PC-9 (cell line): Measurements from ENCODE around the gene KRT35. TPM values are rescaled to one million over a fixed set of nuclear protein-coding genes. Genes with fewer than 3 reads are reported as not detected.
A peak's percentile ranks its signal among the peaks of the same experiment; 100 is the strongest.

Experiments used
- BruUV-seq: library from RNA; stranded (reverse); fragments of 400-500 nt; replicated peaks from 2 replicates; lab custom pipeline; 2021; lab: Mats Ljungman, UMichigan
- CTCF ChIA-PET: fragments of 300-600 bp; sonication (Branson Sonifier 250); formaldehyde crosslinking; loops from one replicate; lab custom pipeline; 2022; ENCODE audit warnings: antibody characterized with exemption; lab: Charles Lee
- POLR2A ChIA-PET: fragments of 300-600 bp; sonication (Branson Sonifier 250); formaldehyde crosslinking; loops from one replicate; lab custom pipeline; 2022; ENCODE audit warnings: antibody characterized with exemption; ENCODE audit not compliant: unreplicated experiment; lab: Charles Lee
- DNase-seq, 2 experiments: peaks; one replicate each; pipeline versions ENCODE4 v3.0.0 to v3.0.0-alpha.2; 2015 to 2022; ENCODE audit warnings: mixed read lengths in 1 of 2
- H2AFZ ChIP-seq: fragments of 200-600 bp; sonication (generic); 2 replicates; pipeline ENCODE4 v1.8.1; 2017; ENCODE audit warnings: antibody characterized with exemption
- H3F3A ChIP-seq: fragments of 200-600 bp; sonication (generic); 2 replicates; pipeline ENCODE4 v1.8.1; 2017; ENCODE audit warnings: antibody characterized with exemption, mild to moderate bottlenecking, low read depth; ENCODE audit not compliant: insufficient read depth
- H3K27ac ChIP-seq: fragments of 200-600 bp; sonication (generic); 2 replicates; pipeline ENCODE4 v1.6.1; 2016; ENCODE audit warnings: mixed run types
- H3K27me3 ChIP-seq: fragments of 200-600 bp; sonication (generic); 2 replicates; pipeline ENCODE4 v1.6.1; 2016; ENCODE audit warnings: low read depth, mixed run types; ENCODE audit not compliant: insufficient read depth
- H3K36me3 ChIP-seq: fragments of 200-600 bp; sonication (generic); 2 replicates; pipeline ENCODE4 v1.6.1; 2016; ENCODE audit warnings: low read depth, mixed run types
- H3K4me1 ChIP-seq: fragments of 200-600 bp; sonication (generic); replicated peaks from 2 replicates; pipeline ENCODE4 v1.6.1; 2016; ENCODE audit warnings: mixed run types; ENCODE audit not compliant: insufficient read depth
- H3K4me2 ChIP-seq: fragments of 200-600 bp; sonication (generic); 2 replicates; pipeline ENCODE4 v1.6.1; 2017; ENCODE audit warnings: mixed run types
- H3K4me3 ChIP-seq: fragments of 200-600 bp; sonication (generic); 2 replicates; pipeline ENCODE4 v1.6.1; 2016; ENCODE audit warnings: mixed run types
- H3K79me2 ChIP-seq: fragments of 200-600 bp; sonication (generic); 2 replicates; pipeline ENCODE4 v1.6.1; 2017; ENCODE audit warnings: low read depth, mixed run types
- H3K9me2 ChIP-seq: fragments of 200-600 bp; sonication (generic); 2 replicates; pipeline ENCODE4 v1.8.1; 2017; ENCODE audit warnings: mild to moderate bottlenecking; ENCODE audit not compliant: insufficient read depth
- H3K9me3 ChIP-seq: fragments of 200-600 bp; sonication (generic); 2 replicates; pipeline ENCODE4 v1.8.1; 2016; ENCODE audit warnings: low read depth; ENCODE audit not compliant: insufficient read depth
- H4K20me1 ChIP-seq: fragments of 200-600 bp; sonication (generic); 2 replicates; pipeline ENCODE4 v1.8.1; 2017; ENCODE audit not compliant: insufficient read depth
- EZH2 ChIP-seq: fragments of 200-600 bp; sonication (generic); IDR thresholded peaks from 2 replicates; pipeline ENCODE4 v1.8.0; 2017; ENCODE audit warnings: antibody characterized with exemption, low read depth
- intact Hi-C: fragments of 100-400 bp; cut with micrococcal nuclease; formaldehyde crosslinking; loops from one replicate; pipeline ENCODE4 v1.10.0; 2022; ENCODE audit not compliant: unreplicated experiment
- total RNA-seq: library from RNA; stranded (reverse); gene quantifications from 2 replicates; pipeline ENCODE4 v1.2.3, GENCODE V29; 2021
- TF ChIP-seq, protein P1 (sequence below): fragments of 200-600 bp; sonication (generic); conservative IDR thresholded peaks from 2 replicates; pipeline ENCODE4 v1.6.1; 2017; ENCODE audit warnings: mixed run types, antibody characterized with exemption, mild to moderate bottlenecking, moderate library complexity

Gene KRT35
- total RNA-seq, 1 experiment from 2014 or later: not detected

DNA sequence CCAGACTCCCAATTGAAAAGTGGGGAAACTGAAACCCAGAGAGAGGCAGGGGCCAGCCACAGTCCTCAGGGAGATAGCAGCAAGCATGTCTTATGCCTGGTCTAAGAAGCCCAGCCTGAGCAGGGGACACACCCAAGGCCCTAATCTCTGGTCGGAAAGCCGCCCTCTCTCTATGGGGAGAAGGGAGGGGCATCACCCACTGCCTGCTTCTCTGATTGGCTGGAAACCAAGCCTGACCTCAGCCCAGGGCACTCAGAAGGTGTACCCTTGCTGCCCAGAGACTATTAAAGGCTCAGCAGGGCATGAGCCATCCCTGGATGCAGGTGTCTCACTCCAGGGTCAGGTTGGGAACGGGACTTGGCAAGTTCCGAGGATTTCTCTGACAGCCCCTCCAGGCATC lies 30.2 kb upstream of the KRT35 start:
- no peak for TF ChIP-seq EZH2
- TF ChIP-seq, protein P1, sequence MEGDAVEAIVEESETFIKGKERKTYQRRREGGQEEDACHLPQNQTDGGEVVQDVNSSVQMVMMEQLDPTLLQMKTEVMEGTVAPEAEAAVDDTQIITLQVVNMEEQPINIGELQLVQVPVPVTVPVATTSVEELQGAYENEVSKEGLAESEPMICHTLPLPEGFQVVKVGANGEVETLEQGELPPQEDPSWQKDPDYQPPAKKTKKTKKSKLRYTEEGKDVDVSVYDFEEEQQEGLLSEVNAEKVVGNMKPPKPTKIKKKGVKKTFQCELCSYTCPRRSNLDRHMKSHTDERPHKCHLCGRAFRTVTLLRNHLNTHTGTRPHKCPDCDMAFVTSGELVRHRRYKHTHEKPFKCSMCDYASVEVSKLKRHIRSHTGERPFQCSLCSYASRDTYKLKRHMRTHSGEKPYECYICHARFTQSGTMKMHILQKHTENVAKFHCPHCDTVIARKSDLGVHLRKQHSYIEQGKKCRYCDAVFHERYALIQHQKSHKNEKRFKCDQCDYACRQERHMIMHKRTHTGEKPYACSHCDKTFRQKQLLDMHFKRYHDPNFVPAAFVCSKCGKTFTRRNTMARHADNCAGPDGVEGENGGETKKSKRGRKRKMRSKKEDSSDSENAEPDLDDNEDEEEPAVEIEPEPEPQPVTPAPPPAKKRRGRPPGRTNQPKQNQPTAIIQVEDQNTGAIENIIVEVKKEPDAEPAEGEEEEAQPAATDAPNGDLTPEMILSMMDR: no peak
- Histone ChIP-seq H3K4me3 (no peak overlapping the region), H4K20me1 (no peaks in the 10 kb centered on the region), H2AFZ (no peak overlapping the region), H3K27me3 (no peaks in the 10 kb centered on the region), H3K4me1 (peaks cover 53% of the 10 kb centered on the region), H3K79me2 (no peaks in the 10 kb centered on the region; the same call in 1 of the 2 replicates), H3K4me2 (no peak overlapping the region), H3F3A (peaks cover 48% of the 10 kb centered on the region), H3K27ac (no peak overlapping the region), H3K36me3 (no peaks in the 10 kb centered on the region; the same call in 1 of the 2 replicates), H3K9me2 (no peaks in the 10 kb centered on the region), H3K9me3 (no peaks in the 10 kb centered on the region)
- POLR2A ChIA-PET: interaction anchor here (0.7 kb wide), 1 partner anchor 421 kb away, joined by 4 read pairs; no protein-coding TSS in a partner anchor
- CTCF ChIA-PET: no interaction called here
- intact Hi-C loops: no loop called here
- no peak for DNase-seq
- no TSS peak for BruUV-seq

DNA sequence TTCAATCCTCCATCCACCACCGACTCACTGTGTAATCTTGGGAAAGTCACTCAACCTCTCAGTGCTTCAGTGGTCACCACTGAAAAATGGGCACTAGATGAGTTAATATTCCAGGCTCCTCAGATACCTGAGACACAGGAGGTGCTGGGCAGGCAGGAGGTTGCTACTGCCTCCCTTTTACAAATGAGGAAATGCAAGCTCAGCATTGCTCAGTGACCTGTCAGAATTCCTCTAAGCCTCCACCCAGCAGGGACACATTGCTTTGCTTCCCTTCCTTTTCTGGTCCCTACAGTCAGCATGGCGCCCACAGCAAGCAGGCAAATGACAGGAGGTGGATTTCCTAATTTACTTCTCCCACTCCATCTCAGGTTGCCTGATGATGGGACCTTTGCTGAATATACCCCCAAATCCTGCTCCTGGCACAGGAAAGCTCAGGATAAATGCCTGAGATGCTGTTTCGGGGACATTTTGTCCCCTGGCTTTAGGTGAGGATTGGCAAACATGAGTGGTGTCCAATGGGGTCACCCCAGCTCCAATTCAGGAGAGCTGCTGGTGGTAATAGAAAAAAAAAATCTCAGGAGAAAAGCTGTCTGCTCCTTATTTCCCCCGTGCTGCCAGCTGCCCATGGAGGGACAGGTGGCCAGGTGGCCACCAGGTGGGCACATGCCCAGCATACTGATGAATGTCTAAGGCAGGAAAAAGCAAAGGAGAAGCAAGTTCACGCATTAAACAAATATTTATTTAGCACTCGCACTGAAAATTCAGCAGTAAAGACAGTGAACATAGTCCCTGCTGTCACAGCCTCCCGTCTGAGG lies 29.5 kb upstream of the KRT35 start:
- no peaks in the 10 kb centered on the region for H3K9me3 ChIP-seq
- ChIA-PET POLR2A (interaction anchor here (0.7 kb wide), 3 partner anchors 20 to 420 kb away, joined by 3 to 4 read pairs (median 3); no protein-coding TSS in a partner anchor), CTCF (no interaction called here)
- no peak overlapping the region for H3K4me3 ChIP-seq
- H3K4me2 ChIP-seq: peak overlapping the region; percentile 25; the same call in 1 of the 2 replicates
- TF ChIP-seq, protein P1: no peak
- TF ChIP-seq EZH2: no peak
- peaks cover 51% of the 10 kb centered on the region for H3F3A ChIP-seq
- H3K4me1 ChIP-seq: peaks cover 60% of the 10 kb centered on the region
- H2AFZ ChIP-seq: no peak overlapping the region
- H3K27me3 ChIP-seq: no peaks in the 10 kb centered on the region
- no peaks in the 10 kb centered on the region for H4K20me1 ChIP-seq
- no peaks in the 10 kb centered on the region for H3K79me2 ChIP-seq
- intact Hi-C loops: no loop called here
- no TSS peak for BruUV-seq
- no peak overlapping the region for H3K27ac ChIP-seq
- H3K36me3 ChIP-seq: no peaks in the 10 kb centered on the region
- DNase-seq: peak in 1 of 2 experiments; percentile 63
- no peaks in the 10 kb centered on the region for H3K9me2 ChIP-seq

DNA sequence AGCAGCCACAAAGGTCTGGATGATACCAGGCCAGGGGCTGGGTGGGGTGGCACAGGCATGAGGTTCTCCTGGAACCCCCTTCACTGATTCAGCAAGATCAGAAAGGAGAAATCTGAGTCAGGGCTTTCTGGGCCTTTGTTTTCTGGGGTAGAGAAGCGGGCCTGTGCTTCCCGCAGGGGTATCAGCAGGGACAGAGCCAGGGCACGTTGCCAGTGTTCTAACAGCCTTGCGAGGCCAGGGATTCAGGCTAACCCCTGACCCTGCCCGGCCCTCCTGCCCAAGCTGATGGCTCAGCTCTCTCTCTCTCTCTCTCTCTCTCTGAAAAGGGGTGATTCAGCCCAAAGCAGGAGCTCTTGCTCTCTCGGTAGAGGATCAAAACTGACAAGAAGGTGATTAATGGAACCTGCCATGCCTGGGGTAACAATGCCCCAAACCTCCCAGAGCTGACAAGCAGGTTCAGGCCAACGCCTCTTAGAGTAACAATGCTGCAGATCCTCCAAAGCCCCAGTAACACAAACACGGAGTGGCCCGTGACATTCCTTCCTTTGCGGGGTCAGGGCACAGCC lies 26.4 kb upstream of the KRT35 start:
- DNase-seq: peak; percentile 82 to 97
- Histone ChIP-seq H3K4me3 (no peak overlapping the region; the same call in 1 of the 2 replicates), H3K36me3 (no peaks in the 10 kb centered on the region), H3F3A (peaks cover 48% of the 10 kb centered on the region), H3K27ac (peak overlapping the region; percentile 94), H3K27me3 (no peaks in the 10 kb centered on the region), H2AFZ (no peak overlapping the region; the same call in 1 of the 2 replicates), H3K4me2 (peak overlapping the region; percentile 73), H3K79me2 (peaks cover 30% of the 10 kb centered on the region), H3K4me1 (peaks cover 77% of the 10 kb centered on the region), H4K20me1 (no peaks in the 10 kb centered on the region), H3K9me2 (no peaks in the 10 kb centered on the region), H3K9me3 (no peaks in the 10 kb centered on the region)
- ChIA-PET POLR2A (interaction anchor here (0.5 to 4.3 kb wide), 11 partner anchors 8 to 512 kb away, joined by 3 to 75 read pairs (median 4); partner anchors contain the start of genes KRT15 and KRT19), CTCF (interaction anchor here (0.6 to 2.8 kb wide), 3 partner anchors 15 to 159 kb away, joined by 3 to 12 read pairs (median 4); no protein-coding TSS in a partner anchor)
- TF ChIP-seq EZH2: no peak
- TF ChIP-seq, protein P1: no peak
- no TSS peak for BruUV-seq
- intact Hi-C loops: loop anchor here (1.0 kb wide), 1 partner anchor 12 kb away; no protein-coding TSS in a partner anchor
